SK-N-SH (cell line): ENCODE results near the gene CELSR2. TPM values are rescaled to one million over a fixed set of nuclear protein-coding genes. Genes with fewer than 3 reads are reported as not detected.

Experiments used
- CTCF ChIA-PET: fragments of 300-600, 350-600 bp; formaldehyde crosslinking; extraction: SDS; loops from one replicate; lab custom pipeline; 2021; lab: Yijun Ruan, JAX
- POLR2A ChIA-PET: fragments of 350-600 bp; sonication (Branson Sonifier 250); formaldehyde crosslinking; extraction: SDS; loops from one replicate; lab custom pipeline; 2020; ENCODE audit warnings: antibody characterized with exemption, inconsistent platforms; lab: Yijun Ruan, JAX
- DNase-seq: peaks from one replicate; pipeline ENCODE4 v3.0.0; 2012
- H2AFZ ChIP-seq: fragments of 200-600 bp; sonication (generic); 2 replicates; pipeline ENCODE4 v1.8.1; 2016; ENCODE audit warnings: antibody characterized with exemption, mild to moderate bottlenecking, low read depth
- H3F3A ChIP-seq: fragments of 200-600 bp; sonication (generic); replicated peaks from 2 replicates; pipeline ENCODE3; 2016; ENCODE audit warnings: antibody characterized with exemption, mild to moderate bottlenecking; ENCODE audit not compliant: insufficient read depth
- H3K27ac ChIP-seq, 2 experiments: fragments of 200-500 bp in 1 of 2; fragments of 200-600 bp in 1 of 2; sonication (Bioruptor generic) in 1 of 2; sonication (generic), shearing (Covaris generic) in 1 of 2; 2 replicates each; pipeline versions ENCODE4 v1.5.1 to v1.6.1; 2014 to 2016; ENCODE audit warnings: low read depth in 2 of 2, inconsistent platforms in 1 of 2, low read length in 1 of 2, mild to moderate bottlenecking in 1 of 2, mixed read lengths in 1 of 2
- H3K27me3 ChIP-seq: fragments of 200-600 bp; sonication (generic), shearing (Covaris generic); 2 replicates; pipeline ENCODE4 v1.6.1; 2016; ENCODE audit warnings: mixed run types; ENCODE audit not compliant: insufficient read depth
- H3K36me3 ChIP-seq, 2 experiments: fragments of 200-500 bp in 1 of 2; fragments of 200-600 bp in 1 of 2; sonication (Bioruptor generic) in 1 of 2; sonication (generic) in 1 of 2; replicated peaks in 1 of 2; 2 replicates each; pipeline versions ENCODE3 to v1.5.1; 2014 to 2016; ENCODE audit warnings: low read length in 1 of 2, mild to moderate bottlenecking in 1 of 2; ENCODE audit not compliant: insufficient read depth in 2 of 2, control insufficient read depth in 1 of 2
- H3K4me1 ChIP-seq, 2 experiments: fragments of 200-500 bp in 1 of 2; fragments of 200-600 bp in 1 of 2; sonication (Bioruptor generic) in 1 of 2; sonication (generic), shearing (Covaris generic) in 1 of 2; 2 replicates each; pipeline versions ENCODE4 v1.5.1 to v1.6.1; 2014 to 2016; ENCODE audit warnings: low read depth in 1 of 2, low read length in 1 of 2, mixed run types in 1 of 2; ENCODE audit not compliant: insufficient read depth in 2 of 2, control insufficient read depth in 1 of 2
- H3K4me2 ChIP-seq: fragments of 200-600 bp; sonication (generic), shearing (Covaris generic); 2 replicates; pipeline ENCODE4 v1.6.1; 2017; ENCODE audit warnings: mixed run types
- H3K4me3 ChIP-seq, 2 experiments: fragments of 200-500 bp in 1 of 2; fragments of 200-600 bp in 1 of 2; sonication (Bioruptor generic) in 1 of 2; sonication (generic), shearing (Covaris generic) in 1 of 2; 2 replicates each; pipeline versions ENCODE4 v1.5.1 to v1.8.1; 2014 to 2016; ENCODE audit warnings: low read depth in 2 of 2, inconsistent platforms in 1 of 2, low read length in 1 of 2, mild to moderate bottlenecking in 1 of 2, mixed read lengths in 1 of 2, moderate library complexity in 1 of 2
- H3K79me2 ChIP-seq: fragments of 200-600 bp; sonication (generic); 2 replicates; pipeline ENCODE4 v1.8.1; 2017; ENCODE audit warnings: mild to moderate bottlenecking; ENCODE audit not compliant: insufficient read depth
- H3K9ac ChIP-seq: fragments of 200-600 bp; sonication (generic); 2 replicates; pipeline ENCODE4 v1.6.1; 2017; ENCODE audit warnings: mixed run types
- H3K9me2 ChIP-seq: fragments of 200-600 bp; sonication (generic); 2 replicates; pipeline ENCODE4 v1.6.1; 2017; ENCODE audit warnings: mixed run types
- H3K9me3 ChIP-seq: fragments of 200-600 bp; sonication (generic); 2 replicates; pipeline ENCODE4 v1.6.1; 2017; ENCODE audit warnings: mixed run types, mild to moderate bottlenecking, moderate library complexity
- H4K20me1 ChIP-seq: fragments of 200-600 bp; sonication (generic); 2 replicates; pipeline ENCODE4 v1.6.1; 2017; ENCODE audit warnings: mild to moderate bottlenecking, mixed run types; ENCODE audit not compliant: insufficient read depth
- ELF1 ChIP-seq: IDR thresholded peaks from 2 replicates; pipeline ENCODE4 v1.4.0; 2012
- FOSL2 ChIP-seq: IDR thresholded peaks from 2 replicates; pipeline ENCODE4 v1.4.0; 2012; ENCODE audit warnings: low read depth, mild to moderate bottlenecking, moderate library complexity, borderline replicate concordance
- FOXM1 ChIP-seq: IDR thresholded peaks from 2 replicates; pipeline ENCODE4 v1.4.0; 2012; ENCODE audit warnings: low read depth, mild to moderate bottlenecking
- JUND ChIP-seq: IDR thresholded peaks from 2 replicates; pipeline ENCODE4 v1.4.0; 2012
- MEF2A ChIP-seq: IDR thresholded peaks from 2 replicates; pipeline ENCODE4 v1.4.0; 2012; ENCODE audit warnings: low read depth, borderline replicate concordance
- RCOR1 ChIP-seq: fragments of 150-350 bp; IDR thresholded peaks from 2 replicates; pipeline ENCODE4 v1.6.1; 2017; ENCODE audit warnings: antibody characterized with exemption, low read length
- SIN3A ChIP-seq: IDR thresholded peaks from 2 replicates; pipeline ENCODE4 v1.6.1; 2012; ENCODE audit warnings: low read depth, mild to moderate bottlenecking, low read length, moderate library complexity, borderline replicate concordance
- YY1 ChIP-seq: IDR thresholded peaks from 2 replicates; pipeline ENCODE4 v1.4.0; 2012; ENCODE audit warnings: low read depth, mild to moderate bottlenecking
- WGBS: methylation state at CpG from one replicate; pipeline ENCODE4 v1.1.6; 2017; ENCODE audit warnings: low lambda C conversion rate; 5-methylcytosine and 5-hydroxymethylcytosine counted together
- polyA plus RNA-seq, 3 experiments: library from polyadenylated mRNA; depleted of rRNA; stranded (reverse); fragments of >200 nt; gene quantifications; 2 replicates each; pipeline ENCODE4 v1.2.3, GENCODE V29; 2012
- TF ChIP-seq, protein P1 (sequence below): IDR thresholded peaks from 2 replicates; pipeline ENCODE4; 2012

The CELSR2 gene
- polyA plus RNA-seq, 1 of the 3 experiments (the other 2 are of a cell fraction) = 3.5 TPM

DNA sequence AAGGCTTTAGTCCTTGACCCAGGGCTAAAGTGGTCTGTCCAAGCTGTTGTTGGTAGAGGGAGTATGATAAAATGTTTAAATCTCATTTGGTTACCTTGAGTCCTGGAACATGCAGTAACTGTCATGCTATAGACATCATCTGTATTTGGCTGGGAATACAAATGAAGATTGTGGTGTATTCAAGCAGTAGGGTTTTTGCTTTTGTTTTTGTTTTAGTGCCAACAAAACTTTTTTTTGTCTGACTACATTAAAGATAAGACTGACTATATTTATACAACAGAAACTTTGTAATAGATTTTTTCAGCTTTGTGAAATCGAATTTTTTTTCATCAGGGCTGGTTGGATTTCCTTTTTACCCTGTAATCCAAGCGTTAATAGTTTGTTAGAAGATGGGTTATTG, 43.0 kb upstream of the CELSR2 start:
- Histone ChIP-seq H3K27ac (no peak overlapping the region), H3K79me2 (no peaks in the 10 kb centered on the region), H3K9me2 (no peaks in the 10 kb centered on the region), H3K9me3 (no peaks in the 10 kb centered on the region), H2AFZ (no peak overlapping the region), H3K4me3 (no peak overlapping the region), H4K20me1 (no peaks in the 10 kb centered on the region), H3K4me2 (no peak overlapping the region), H3K9ac (no peak overlapping the region), H3K4me1 (0 out of 4 replicates have a peak, but pooled peaks cover 0 to 4% of the 10 kb centered on the region in 2 experiments), H3K27me3 (no peaks in the 10 kb centered on the region), H3K36me3 (no peaks in the 10 kb centered on the region), H3F3A (no peaks in the 10 kb centered on the region)
- POLR2A ChIA-PET = no interaction called here
- TF ChIP-seq MEF2A (no peak), YY1 (no peak), SIN3A (no peak), FOXM1 (no peak)
- TF ChIP-seq, protein P1, sequence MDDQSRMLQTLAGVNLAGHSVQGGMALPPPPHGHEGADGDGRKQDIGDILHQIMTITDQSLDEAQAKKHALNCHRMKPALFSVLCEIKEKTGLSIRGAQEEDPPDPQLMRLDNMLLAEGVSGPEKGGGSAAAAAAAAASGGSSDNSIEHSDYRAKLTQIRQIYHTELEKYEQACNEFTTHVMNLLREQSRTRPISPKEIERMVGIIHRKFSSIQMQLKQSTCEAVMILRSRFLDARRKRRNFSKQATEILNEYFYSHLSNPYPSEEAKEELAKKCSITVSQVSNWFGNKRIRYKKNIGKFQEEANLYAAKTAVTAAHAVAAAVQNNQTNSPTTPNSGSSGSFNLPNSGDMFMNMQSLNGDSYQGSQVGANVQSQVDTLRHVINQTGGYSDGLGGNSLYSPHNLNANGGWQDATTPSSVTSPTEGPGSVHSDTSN = no peak
- CTCF ChIA-PET = interaction anchor here (0.7 to 1.9 kb wide), 5 partner anchors 58 to 218 kb away, joined by 3 to 6 read pairs (median 5); a partner anchor contains a TSS
- no peak for DNase-seq
- 70% methylated on average over 2 of the region's 2 CpGs for WGBS

DNA sequence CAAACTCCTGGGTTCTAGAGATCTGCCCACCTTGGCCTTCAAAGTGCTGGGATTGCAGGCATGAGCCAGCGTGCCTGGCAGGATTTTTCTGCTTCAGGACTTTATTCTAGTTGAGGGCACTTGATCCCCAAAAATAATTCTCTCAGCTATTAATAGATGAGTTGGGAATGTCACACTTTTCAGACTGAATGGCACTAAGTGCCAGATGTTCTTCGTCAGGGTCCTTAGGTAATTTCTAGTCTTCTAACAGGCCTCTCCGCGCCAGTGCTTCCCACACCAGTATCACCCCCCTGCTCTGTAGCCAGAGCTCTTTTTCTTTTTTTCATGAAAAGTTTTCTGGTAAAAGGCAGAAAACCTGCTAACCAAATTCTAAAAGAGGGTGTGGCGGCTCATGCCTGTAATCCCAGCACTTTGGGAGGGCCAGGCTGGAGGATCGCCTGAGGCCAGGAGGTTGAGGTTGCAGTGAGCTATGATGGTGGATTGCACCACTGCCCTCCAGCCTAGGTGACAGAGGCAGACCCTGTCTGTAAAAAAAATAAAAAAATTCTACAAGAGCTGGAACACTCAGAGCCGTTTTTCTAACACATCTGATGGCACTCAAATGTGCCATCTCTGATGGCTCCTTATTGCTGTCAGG, 41.8 kb upstream of the CELSR2 start:
- WGBS = 82% methylated on average over 7 of the region's 7 CpGs

DNA sequence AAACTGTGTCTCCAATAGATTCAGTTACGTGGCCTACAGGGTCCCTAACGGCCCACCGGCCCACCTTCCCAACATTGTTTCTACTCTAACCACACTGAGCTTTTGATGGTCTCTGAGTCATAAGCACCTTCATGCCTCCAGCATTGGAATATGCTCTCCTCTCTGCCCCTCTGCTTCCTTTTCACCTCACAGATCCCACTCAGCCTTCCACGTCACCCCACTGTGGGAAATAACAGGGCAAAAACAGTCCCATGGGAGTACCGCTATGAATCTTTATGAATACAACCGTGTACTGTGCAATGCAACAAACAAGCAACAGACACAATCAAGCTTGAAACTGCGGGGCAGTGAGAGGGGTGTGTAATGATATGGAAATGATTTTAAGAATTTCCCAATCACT, 40.9 kb upstream of the CELSR2 start:
- Histone ChIP-seq H4K20me1 (no peaks in the 10 kb centered on the region), H3K27ac (no peak overlapping the region), H3K9ac (no peak overlapping the region), H2AFZ (no peak overlapping the region), H3K4me2 (no peak overlapping the region), H3K36me3 (no peaks in the 10 kb centered on the region), H3K4me1 (peaks cover 4% of the 10 kb centered on the region in 2 experiments; a peak in 2 of 4 replicates), H3K9me3 (no peaks in the 10 kb centered on the region), H3K27me3 (no peaks in the 10 kb centered on the region), H3K9me2 (no peaks in the 10 kb centered on the region), H3F3A (no peaks in the 10 kb centered on the region), H3K79me2 (no peaks in the 10 kb centered on the region), H3K4me3 (no peak overlapping the region)
- ChIA-PET POLR2A (no interaction called here), CTCF (no interaction called here)
- DNase-seq = no peak
- TF ChIP-seq RCOR1 (no peak), MEF2A (no peak), FOSL2 (no peak), ELF1 (no peak)
- WGBS = 90% methylated on average over 7 of the region's 7 CpGs

More for the DNA sequence above, 41.8 kb upstream of the CELSR2 start:
- no peaks in the 10 kb centered on the region for H3K9me2 ChIP-seq
- no peak for DNase-seq
- no peaks in the 10 kb centered on the region for H3K36me3 ChIP-seq
- no peaks in the 10 kb centered on the region for H3F3A ChIP-seq
- H3K27me3 ChIP-seq = no peaks in the 10 kb centered on the region
- no peaks in the 10 kb centered on the region for H3K79me2 ChIP-seq
- no peaks in the 10 kb centered on the region for H3K9me3 ChIP-seq
- H3K27ac ChIP-seq = no peak overlapping the region
- ChIA-PET POLR2A (no interaction called here), CTCF (interaction anchor here (1.1 to 1.9 kb wide), 4 partner anchors 16 to 191 kb away, joined by 3 to 6 read pairs (median 6); a partner anchor contains a TSS)
- no peak overlapping the region for H3K9ac ChIP-seq
- H4K20me1 ChIP-seq = no peaks in the 10 kb centered on the region
- H2AFZ ChIP-seq = no peak overlapping the region
- no peak overlapping the region for H3K4me2 ChIP-seq
- no peak for TF ChIP-seq JUND
- H3K4me3 ChIP-seq = no peak overlapping the region
- H3K4me1 ChIP-seq = 0 out of 4 replicates have a peak, but pooled peaks cover 0 to 4% of the 10 kb centered on the region in 2 experiments
